GM19099 (cell line): ENCODE measurements around the gene TYR.

Experiments used
- POLR2A ChIP-seq: IDR thresholded peaks from 3 replicates; pipeline ENCODE4 v1.6.1; 2011; ENCODE audit warnings: low read depth; ENCODE audit not compliant: insufficient read length; ENCODE audit errors: extremely low read depth

TYR gene

GRCh38 chr11:89177691-89178231, at the start of gene TYR:
Gene TYR (plus strand): TSS chr11:89177875. CDS start chr11:89177954, 79 bp downstream.
- TF ChIP-seq POLR2A, result no peak

GRCh38 chr11:89136606-89137005, 41.1 kb upstream of the TYR start:
- TF ChIP-seq POLR2A, result no peak

- no peak for TF ChIP-seq POLR2A
Observed at GRCh38 chr11:89147229-89147628, 30.4 kb upstream of the TYR start.

- TF ChIP-seq POLR2A, result no peak
Observed at GRCh38 chr11:89159974-89160373, 17.7 kb upstream of the TYR start.

GRCh38 chr11:89161949-89162348, 15.7 kb upstream of the TYR start:
- TF ChIP-seq POLR2A, result no peak

GRCh38 chr11:89163686-89164085, 14.0 kb upstream of the TYR start:
- TF ChIP-seq POLR2A, result no peak

- no peak for TF ChIP-seq POLR2A
Observed at GRCh38 chr11:89168396-89168795, 9.3 kb upstream of the TYR start.

- no peak for TF ChIP-seq POLR2A
Observed at GRCh38 chr11:89175796-89176195, 1.9 kb upstream of the TYR start.

GRCh38 chr11:89176938-89177337, 737 bp upstream of the TYR start:
- no peak for TF ChIP-seq POLR2A

GRCh38 chr11:89181111-89181510, 3.4 kb downstream of the TYR start:
- no peak for TF ChIP-seq POLR2A

- TF ChIP-seq POLR2A, result no peak
Observed at GRCh38 chr11:89182773-89183518, 5.3 kb downstream of the TYR start.

- no peak for TF ChIP-seq POLR2A
Observed at GRCh38 chr11:89184021-89184420, 6.3 kb downstream of the TYR start.

- TF ChIP-seq POLR2A, result no peak
Observed at GRCh38 chr11:89189776-89190175, 12.1 kb downstream of the TYR start.

GRCh38 chr11:89201138-89201537, 23.5 kb downstream of the TYR start:
- no peak for TF ChIP-seq POLR2A

- TF ChIP-seq POLR2A, result no peak
Observed at GRCh38 chr11:89203814-89204213, 26.1 kb downstream of the TYR start.

- no peak for TF ChIP-seq POLR2A
Observed at GRCh38 chr11:89205378-89205777, 27.7 kb downstream of the TYR start.
